ENCODE data around the gene MUC13. TPM values are rescaled to one million over a fixed set of nuclear protein-coding genes. Genes with fewer than 3 reads are reported as not detected.

The MUC13 gene
- total RNA-seq, 1 donor from 2014 or later = not detected

GRCh38 chr3:124966521-124967445 is 32.2 kb upstream of the MUC13 start:
- TF ChIP-seq EZH2 (IDR thresholded peaks at IDR 0.05) = no peak
- Histone ChIP-seq H3K79me2 (ENCODE audit: low read depth) (no peaks in the 10 kb centered on the region), H3K36me3 (no peaks in the 10 kb centered on the region), H3K4me3 (no peak overlapping the region), H3K9me3 (ENCODE audit: low read depth) (no peaks in the 10 kb centered on the region), H4K20me1 (ENCODE audit: low read depth) (no peaks in the 10 kb centered on the region), H3F3A (ENCODE audit: low read depth) (no peaks in the 10 kb centered on the region), H2AFZ (replicated peaks) (no peak overlapping the region), H3K27ac (no peak overlapping the region), H3K4me1 (no peaks in the 10 kb centered on the region), H3K9ac (no peak overlapping the region), H3K27me3 (no peaks in the 10 kb centered on the region), H3K4me2 (no peak overlapping the region)
- Mint-ChIP-seq H3K27ac (no peak overlapping the region), H3K9me3 (peaks cover 7% of the 10 kb centered on the region), H3K27me3 (ENCODE audit: insufficient read depth, low read depth) (peaks cover 2% of the 10 kb centered on the region), H3K36me3 (peaks cover 18% of the 10 kb centered on the region), H3K4me1 (no peaks in the 10 kb centered on the region), H3K4me3 (no peak overlapping the region)
- no peak for DNase-seq (ENCODE audit: low spot score)

GRCh38 chr3:124965413-124965812 is 30.9 kb upstream of the MUC13 start:
- Mint-ChIP-seq H3K27me3 (ENCODE audit: insufficient read depth, low read depth) (no peaks in the 10 kb centered on the region), H3K27ac (no peak overlapping the region), H3K4me1 (no peaks in the 10 kb centered on the region), H3K4me3 (no peak overlapping the region), H3K36me3 (peaks cover 13% of the 10 kb centered on the region), H3K9me3 (peaks cover 10% of the 10 kb centered on the region)
- H2AFZ ChIP-seq (replicated peaks) = no peak overlapping the region
- no peaks in the 10 kb centered on the region for H4K20me1 ChIP-seq (ENCODE audit: low read depth)
- no peaks in the 10 kb centered on the region for H3K9me3 ChIP-seq (ENCODE audit: low read depth)
- no peak overlapping the region for H3K27ac ChIP-seq
- no peak overlapping the region for H3K4me2 ChIP-seq
- H3K79me2 ChIP-seq (ENCODE audit: low read depth) = no peaks in the 10 kb centered on the region
- DNase-seq (ENCODE audit: low spot score) = no peak
- no peak overlapping the region for H3K4me3 ChIP-seq
- no peak for TF ChIP-seq CTCF (IDR thresholded peaks at IDR 0.05)
- no peak for TF ChIP-seq EZH2phosphoT487 (IDR thresholded peaks at IDR 0.05)
- no peak for TF ChIP-seq EZH2 (IDR thresholded peaks at IDR 0.05)
- H3K9ac ChIP-seq = no peak overlapping the region
- H3K36me3 ChIP-seq = no peaks in the 10 kb centered on the region
- H3K4me1 ChIP-seq = no peaks in the 10 kb centered on the region
- H3K27me3 ChIP-seq = no peaks in the 10 kb centered on the region
- no peaks in the 10 kb centered on the region for H3F3A ChIP-seq (ENCODE audit: low read depth)

- Histone ChIP-seq H3K36me3 (no peaks in the 10 kb centered on the region), H3F3A (ENCODE audit: low read depth) (peaks cover 6% of the 10 kb centered on the region), H3K27ac (no peak overlapping the region), H3K4me2 (no peak overlapping the region), H4K20me1 (ENCODE audit: low read depth) (no peaks in the 10 kb centered on the region), H3K79me2 (ENCODE audit: low read depth) (no peaks in the 10 kb centered on the region), H3K4me1 (no peaks in the 10 kb centered on the region), H2AFZ (replicated peaks) (no peak overlapping the region), H3K27me3 (no peaks in the 10 kb centered on the region), H3K4me3 (no peak overlapping the region), H3K9me3 (ENCODE audit: low read depth) (no peaks in the 10 kb centered on the region), H3K9ac (no peak overlapping the region)
- no peaks in the 10 kb centered on the region for H3K27me3 Mint-ChIP-seq (ENCODE audit: insufficient read depth, low read depth)
- peaks cover 6% of the 10 kb centered on the region for H3K36me3 Mint-ChIP-seq
- H3K27ac Mint-ChIP-seq = no peak overlapping the region
- no peak for DNase-seq (ENCODE audit: low spot score)
- TF ChIP-seq CTCF (IDR thresholded peaks at IDR 0.05) (no peak), EZH2phosphoT487 (IDR thresholded peaks at IDR 0.05) (no peak), EZH2 (IDR thresholded peaks at IDR 0.05) (no peak)
- H3K4me3 Mint-ChIP-seq = no peak overlapping the region
- peaks cover 7% of the 10 kb centered on the region for H3K4me1 Mint-ChIP-seq
- peaks cover 10% of the 10 kb centered on the region for H3K9me3 Mint-ChIP-seq
Measured at GRCh38 chr3:124964387-124964786, 29.8 kb upstream of the MUC13 start.

- Histone ChIP-seq H3K27ac (no peak overlapping the region), H3K79me2 (ENCODE audit: low read depth) (no peaks in the 10 kb centered on the region), H3F3A (ENCODE audit: low read depth) (peaks cover 7% of the 10 kb centered on the region), H3K4me2 (no peak overlapping the region), H3K4me1 (no peaks in the 10 kb centered on the region), H3K9ac (no peak overlapping the region), H2AFZ (replicated peaks) (no peak overlapping the region), H3K4me3 (no peak overlapping the region), H3K9me3 (ENCODE audit: low read depth) (no peaks in the 10 kb centered on the region), H3K36me3 (no peaks in the 10 kb centered on the region), H4K20me1 (ENCODE audit: low read depth) (no peaks in the 10 kb centered on the region), H3K27me3 (no peaks in the 10 kb centered on the region)
- Mint-ChIP-seq H3K27ac (no peak overlapping the region), H3K9me3 (peaks cover 10% of the 10 kb centered on the region), H3K4me3 (no peak overlapping the region), H3K27me3 (ENCODE audit: insufficient read depth, low read depth) (no peaks in the 10 kb centered on the region), H3K36me3 (peaks cover 6% of the 10 kb centered on the region), H3K4me1 (peaks cover 7% of the 10 kb centered on the region)
- TF ChIP-seq EZH2phosphoT487 (IDR thresholded peaks at IDR 0.05) (no peak), CTCF (IDR thresholded peaks at IDR 0.05) (no peak), EZH2 (IDR thresholded peaks at IDR 0.05) (no peak)
- no peak for DNase-seq (ENCODE audit: low spot score)
Measured at GRCh38 chr3:124963755-124964154, 29.2 kb upstream of the MUC13 start.

All from neural progenitor cell (in vitro differentiated cells).